Measurements from ENCODE around the gene HS6ST2. TPM values are rescaled to one million over a fixed set of nuclear protein-coding genes. Genes with fewer than 3 reads are reported as not detected.

The HS6ST2 gene
- total and polyA plus RNA-seq, 2 donors from 2014 or later, result 2.0 to 11.9 TPM

DNA sequence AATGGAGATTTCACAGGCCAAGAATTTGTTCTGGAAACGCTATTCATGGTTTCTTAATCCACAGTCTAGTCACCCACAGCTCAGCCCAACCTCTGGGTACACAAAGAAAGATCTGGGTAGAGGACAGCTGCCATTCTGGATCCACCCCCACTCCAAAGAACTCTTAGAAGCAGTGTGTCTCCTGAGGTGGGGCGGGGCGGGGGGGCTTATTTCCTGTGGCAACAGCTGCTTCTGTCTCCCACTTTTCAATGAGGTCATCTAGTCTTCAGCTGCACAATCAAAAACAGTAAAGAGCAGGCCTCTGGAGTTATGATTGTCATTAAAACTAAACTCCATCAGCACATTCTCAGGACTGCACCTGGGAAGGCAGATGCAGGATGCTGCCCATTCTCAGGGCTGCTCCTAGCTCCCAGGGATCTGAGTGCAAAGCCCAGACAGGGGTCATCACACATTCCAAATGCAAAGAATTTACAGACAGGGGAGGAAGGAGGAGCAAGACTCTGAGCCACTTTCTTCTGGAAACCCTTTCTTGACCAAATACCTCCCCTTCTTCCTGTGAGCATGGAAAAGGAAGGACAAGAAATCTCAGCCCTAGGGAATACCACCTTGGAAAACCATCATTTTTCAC, 207.3 kb downstream of the HS6ST2 start:
- Histone ChIP-seq H3K4me3 (ENCODE audit: low read length in 3 of 3) (no peak overlapping the region), H3K9ac (ENCODE audit: low read length in 3 of 3) (no peak overlapping the region), H3K9me3 (ENCODE audit: control insufficient read depth in 2 of 3, insufficient read depth in 1 of 3, low read length in 3 of 3) (no peaks in the 10 kb centered on the region), H3K27me3 (ENCODE audit: control insufficient read depth, insufficient read depth, low read length) (no peaks in the 10 kb centered on the region), H3K27ac (ENCODE audit: low read depth in 2 of 2, low read length in 2 of 2) (no peak overlapping the region), H3K36me3 (ENCODE audit: control insufficient read depth in 2 of 3, insufficient read depth in 3 of 3, low read length in 3 of 3) (no peaks in the 10 kb centered on the region), H3K4me1 (ENCODE audit: control insufficient read depth in 2 of 3, insufficient read depth in 2 of 3, low read depth in 1 of 3, low read length in 3 of 3) (no peaks in the 10 kb centered on the region)
- intact Hi-C loops (cut with DNase I), result no loop called here
- TF ChIP-seq, protein P1, sequence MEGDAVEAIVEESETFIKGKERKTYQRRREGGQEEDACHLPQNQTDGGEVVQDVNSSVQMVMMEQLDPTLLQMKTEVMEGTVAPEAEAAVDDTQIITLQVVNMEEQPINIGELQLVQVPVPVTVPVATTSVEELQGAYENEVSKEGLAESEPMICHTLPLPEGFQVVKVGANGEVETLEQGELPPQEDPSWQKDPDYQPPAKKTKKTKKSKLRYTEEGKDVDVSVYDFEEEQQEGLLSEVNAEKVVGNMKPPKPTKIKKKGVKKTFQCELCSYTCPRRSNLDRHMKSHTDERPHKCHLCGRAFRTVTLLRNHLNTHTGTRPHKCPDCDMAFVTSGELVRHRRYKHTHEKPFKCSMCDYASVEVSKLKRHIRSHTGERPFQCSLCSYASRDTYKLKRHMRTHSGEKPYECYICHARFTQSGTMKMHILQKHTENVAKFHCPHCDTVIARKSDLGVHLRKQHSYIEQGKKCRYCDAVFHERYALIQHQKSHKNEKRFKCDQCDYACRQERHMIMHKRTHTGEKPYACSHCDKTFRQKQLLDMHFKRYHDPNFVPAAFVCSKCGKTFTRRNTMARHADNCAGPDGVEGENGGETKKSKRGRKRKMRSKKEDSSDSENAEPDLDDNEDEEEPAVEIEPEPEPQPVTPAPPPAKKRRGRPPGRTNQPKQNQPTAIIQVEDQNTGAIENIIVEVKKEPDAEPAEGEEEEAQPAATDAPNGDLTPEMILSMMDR (IDR thresholded peaks at IDR 0.05; ENCODE audit: borderline replicate concordance, extremely low read depth, insufficient read depth), result no peak
- FAIRE-seq (no peak), DNase-seq (no peak)

DNA sequence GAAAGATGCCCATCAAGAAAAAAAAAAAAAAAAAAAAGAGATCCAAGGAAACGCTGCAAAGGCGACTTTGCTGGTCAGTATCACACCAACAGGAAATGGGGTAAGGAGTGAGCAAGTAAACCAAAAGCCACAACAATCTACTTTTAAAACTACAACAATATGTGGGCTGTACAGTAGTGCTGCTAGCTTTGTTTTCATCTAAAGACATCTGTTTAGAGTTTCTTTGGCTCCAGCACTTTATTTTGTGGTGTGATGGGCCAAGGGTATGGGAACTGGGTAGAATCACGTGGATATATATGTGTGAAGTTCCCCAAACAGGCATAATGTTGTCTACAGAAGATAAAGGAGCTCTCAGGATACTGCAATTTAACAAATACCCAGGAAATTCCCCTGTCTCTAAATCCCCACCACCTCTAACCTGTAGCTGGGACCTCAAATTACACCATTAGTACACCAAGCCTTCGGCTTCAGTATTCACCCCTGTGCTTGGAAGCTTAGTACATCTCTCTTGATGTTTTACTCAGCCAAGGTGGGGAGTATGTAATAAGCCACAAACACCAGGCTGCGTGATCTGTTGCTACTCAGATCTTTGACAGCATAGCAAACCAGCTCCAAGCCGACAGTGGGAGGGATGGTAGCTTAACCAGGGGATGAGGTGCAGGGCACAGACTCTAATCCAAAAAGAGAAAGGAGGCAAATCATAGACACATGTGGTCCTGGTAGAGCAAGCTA, 207.9 kb downstream of the HS6ST2 start:
- DNase-seq (no peak), FAIRE-seq (no peak)
- no peaks in the 10 kb centered on the region for H3K9me3 ChIP-seq (ENCODE audit: control insufficient read depth in 2 of 3, insufficient read depth in 1 of 3, low read length in 3 of 3)
- H3K27me3 ChIP-seq (ENCODE audit: control insufficient read depth, insufficient read depth, low read length), result no peaks in the 10 kb centered on the region
- no peak overlapping the region for H3K9ac ChIP-seq (ENCODE audit: low read length in 3 of 3)
- TF ChIP-seq, protein P1 (IDR thresholded peaks at IDR 0.05; ENCODE audit: borderline replicate concordance, extremely low read depth, insufficient read depth), result no peak
- no peaks in the 10 kb centered on the region for H3K4me1 ChIP-seq (ENCODE audit: control insufficient read depth in 2 of 3, insufficient read depth in 2 of 3, low read depth in 1 of 3, low read length in 3 of 3)
- H3K36me3 ChIP-seq (ENCODE audit: control insufficient read depth in 2 of 3, insufficient read depth in 3 of 3, low read length in 3 of 3), result no peaks in the 10 kb centered on the region
- H3K27ac ChIP-seq (ENCODE audit: low read depth in 2 of 2, low read length in 2 of 2), result no peak overlapping the region
- intact Hi-C loops (cut with DNase I), result no loop called here
- H3K4me3 ChIP-seq (ENCODE audit: low read length in 3 of 3), result no peak overlapping the region

DNA sequence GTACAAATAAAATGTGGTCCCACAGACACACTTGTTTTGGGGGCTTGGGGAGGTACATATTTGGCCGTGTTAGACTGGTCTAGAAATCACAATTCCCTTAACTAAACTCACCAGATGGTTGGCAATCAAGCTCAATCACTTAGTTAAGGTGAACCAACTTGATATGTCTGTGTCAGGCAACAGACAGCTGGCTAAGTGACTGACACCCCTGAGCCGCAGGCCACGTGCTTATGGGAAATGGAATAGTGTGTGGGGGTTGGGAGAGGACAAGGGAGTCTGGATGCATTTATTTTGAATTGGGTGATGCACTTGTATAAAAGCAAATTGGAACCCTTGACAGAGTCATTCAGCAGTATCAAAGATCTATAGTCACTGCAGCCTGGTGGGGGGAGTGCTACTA, 209.0 kb downstream of the HS6ST2 start:
- Histone ChIP-seq H3K4me3 (ENCODE audit: low read length in 3 of 3) (no peak overlapping the region), H3K9me3 (ENCODE audit: control insufficient read depth in 2 of 3, insufficient read depth in 1 of 3, low read length in 3 of 3) (no peaks in the 10 kb centered on the region), H3K9ac (ENCODE audit: low read length in 3 of 3) (no peak overlapping the region), H3K36me3 (ENCODE audit: control insufficient read depth in 2 of 3, insufficient read depth in 3 of 3, low read length in 3 of 3) (no peaks in the 10 kb centered on the region), H3K27ac (ENCODE audit: low read depth in 2 of 2, low read length in 2 of 2) (no peak overlapping the region), H3K27me3 (ENCODE audit: control insufficient read depth, insufficient read depth, low read length) (no peaks in the 10 kb centered on the region), H3K4me1 (ENCODE audit: control insufficient read depth in 2 of 3, insufficient read depth in 2 of 3, low read depth in 1 of 3, low read length in 3 of 3) (no peaks in the 10 kb centered on the region)
- TF ChIP-seq, protein P1 (IDR thresholded peaks at IDR 0.05; ENCODE audit: borderline replicate concordance, extremely low read depth, insufficient read depth), result no peak
- DNase-seq (no peak), FAIRE-seq (no peak)
- intact Hi-C loops (cut with DNase I), result no loop called here
